AG04450 (cell line): ENCODE data around the gene PAF1. TPM values are rescaled to one million over a fixed set of nuclear protein-coding genes. Genes with fewer than 3 reads are reported as not detected.
"Not testable (repeated sequence)": the region's sequence is repeated elsewhere in the genome, so short reads cannot be mapped to it uniquely, and the experiment has no call there.

Experiments
- CTCF ChIA-PET: fragments of 300-600, 350-600 bp; formaldehyde crosslinking; extraction: SDS; loops from one replicate; lab custom pipeline; 2022; ENCODE audit warnings: antibody characterized with exemption, inconsistent platforms; lab: Charles Lee
- POLR2A ChIA-PET: fragments of 350-600 bp; formaldehyde crosslinking; extraction: SDS; loops from one replicate; lab custom pipeline; 2021; ENCODE audit warnings: antibody characterized with exemption, inconsistent platforms; lab: Yijun Ruan, JAX
- DNase-seq: peaks from one replicate; pipeline ENCODE4 v3.0.0-alpha.2; 2011; ENCODE audit warnings: low read depth, low spot score
- H3K27ac ChIP-seq: one replicate; pipeline ENCODE4 v1.5.1; 2012; ENCODE audit warnings: low read depth, low read length, control low read depth
- H3K27me3 ChIP-seq: one replicate; pipeline ENCODE4 v1.6.0; 2012; ENCODE audit warnings: low read length; ENCODE audit not compliant: control insufficient read depth, insufficient read depth
- H3K4me3 ChIP-seq: 2 replicates; pipeline ENCODE4 v1.5.1; 2011; ENCODE audit warnings: mild to moderate bottlenecking, low read depth, low read length, control low read depth
- H3K9me3 ChIP-seq: 2 replicates; pipeline ENCODE4 v1.5.1; 2012; ENCODE audit warnings: low read length; ENCODE audit not compliant: control insufficient read depth, insufficient read depth
- CTCF ChIP-seq: IDR thresholded peaks from 2 replicates; pipeline ENCODE4 v1.5.1; 2011; ENCODE audit warnings: low read depth, low read length, control low read depth, inconsistent platforms
- polyA plus RNA-seq: library from polyadenylated mRNA; depleted of rRNA; stranded (reverse); fragments of >200 nt; gene quantifications from 2 replicates; pipeline ENCODE4 v1.2.3, GENCODE V29; 2011

PAF1 gene
- polyA plus RNA-seq, 1 experiment, result 60.5 TPM

GRCh38 chr19:39341719-39342604 lies 48.9 kb downstream of the PAF1 start, which contains the start of gene SAMD4B:
Gene SAMD4B (plus strand): TSS chr19:39342421. CDS start chr19:39356894, 14,473 bp downstream.
- Histone ChIP-seq H3K27ac (peak within 1 kb of the TSS; percentile 52), H3K27me3 (no peaks in the 10 kb centered on the region), H3K9me3 (no peaks in the 10 kb centered on the region; the same call in 1 of the 2 replicates), H3K4me3 (peak within 1 kb of the TSS; percentile 80)
- peak; percentile 97 for DNase-seq
- peak; percentile 65 for TF ChIP-seq CTCF
- POLR2A ChIA-PET, result interaction anchor here (0.6 to 1.9 kb wide), 5 partner anchors 9 to 70 kb away, joined by 3 to 8 read pairs (median 3); partner anchors contain the start of genes MED29, PAF1 and PLEKHG2
- CTCF ChIA-PET, result interaction anchor here (0.5 to 1.6 kb wide), 21 partner anchors 9 to 1428 kb away, joined by 3 to 17 read pairs (median 3); partner anchors contain the start of genes EID2B, RPS16 and SUPT5H

- Histone ChIP-seq H3K9me3 (no peaks in the 10 kb centered on the region; the same call in 1 of the 2 replicates), H3K27ac (peak overlapping the region; percentile 52), H3K4me3 (peak overlapping the region; percentile 68), H3K27me3 (no peaks in the 10 kb centered on the region)
- CTCF ChIA-PET, result interaction anchor here (0.5 to 1.4 kb wide), 4 partner anchors 191 to 939 kb away, joined by 3 to 10 read pairs (median 4); partner anchors contain the start of genes EID2B and FAM98C
- TF ChIP-seq CTCF, result no peak
- POLR2A ChIA-PET, result interaction anchor here (1.9 kb wide), 1 partner anchor 50 kb away, joined by 8 read pairs; the partner anchor contains the start of genes MED29 and PAF1
- no peak for DNase-seq
These were observed 49.7 kb downstream of the PAF1 start for GRCh38 chr19:39341129-39341718.

- H3K9me3 ChIP-seq, H3K4me3 ChIP-seq, DNase-seq, POLR2A ChIA-PET, H3K27ac ChIP-seq, H3K27me3 ChIP-seq: not testable (repeated sequence)
- CTCF ChIA-PET, result interaction anchor here (0.8 kb wide), 1 partner anchor 937 kb away, joined by 3 read pairs; the partner anchor contains the start of gene FAM98C
These were observed 50.8 kb downstream of the PAF1 start for GRCh38 chr19:39340156-39340555.

GRCh38 chr19:39339674-39340073 lies 51.2 kb downstream of the PAF1 start:
- ChIA-PET POLR2A (no interaction called here), CTCF (no interaction called here)
- DNase-seq, result no peak
- Histone ChIP-seq H3K27me3 (no peaks in the 10 kb centered on the region), H3K27ac (no peak overlapping the region), H3K4me3 (no peak overlapping the region), H3K9me3 (no peaks in the 10 kb centered on the region; the same call in 1 of the 2 replicates)
- no peak for TF ChIP-seq CTCF

- no peaks in the 10 kb centered on the region for H3K9me3 ChIP-seq
- no peak for TF ChIP-seq CTCF
- ChIA-PET CTCF (interaction anchor here (0.6 kb wide), 1 partner anchor 10 kb away, joined by 4 read pairs; no protein-coding TSS in a partner anchor), POLR2A (no interaction called here)
- no peak overlapping the region for H3K27ac ChIP-seq
- H3K27me3 ChIP-seq, result no peaks in the 10 kb centered on the region
- no peak overlapping the region for H3K4me3 ChIP-seq
- no peak for DNase-seq
These were observed 54.4 kb downstream of the PAF1 start for GRCh38 chr19:39336483-39336882.
